Left renal cortex interstitium (tissue), 4 donors: Measurements from ENCODE around the gene IP6K1. TPM values are rescaled to one million over a fixed set of nuclear protein-coding genes. Genes with fewer than 3 reads are reported as not detected.
"Not testable (repeated sequence)": the region's sequence is repeated elsewhere in the genome, so short reads cannot be mapped to it uniquely, and the experiment has no call there.

Experiments used
- DNase-seq, 4 donors: peaks; one replicate each; pipeline ENCODE4 v3.0.0-alpha.2; 2013; ENCODE audit warnings: low read depth in 4 of 4, low spot score in 2 of 4, missing footprints in 1 of 4
- polyA plus RNA-seq, 4 donors: library from polyadenylated mRNA; unstranded; fragments of 120-200 nt; gene quantifications; one replicate each; pipeline ENCODE4 v1.2.1, GENCODE V29; 2013; ENCODE audit not compliant: insufficient read length in 4 of 4

IP6K1 gene
- polyA plus RNA-seq, 4 donors = 43.3 to 54.8 (median 53.4) TPM

- DNase-seq = no peak
Measured at GRCh38 chr3:49772703-49773102, 13.6 kb downstream of the IP6K1 start.

GRCh38 chr3:49771340-49771938 lies 14.9 kb downstream of the IP6K1 start:
- DNase-seq = no peak

DNA sequence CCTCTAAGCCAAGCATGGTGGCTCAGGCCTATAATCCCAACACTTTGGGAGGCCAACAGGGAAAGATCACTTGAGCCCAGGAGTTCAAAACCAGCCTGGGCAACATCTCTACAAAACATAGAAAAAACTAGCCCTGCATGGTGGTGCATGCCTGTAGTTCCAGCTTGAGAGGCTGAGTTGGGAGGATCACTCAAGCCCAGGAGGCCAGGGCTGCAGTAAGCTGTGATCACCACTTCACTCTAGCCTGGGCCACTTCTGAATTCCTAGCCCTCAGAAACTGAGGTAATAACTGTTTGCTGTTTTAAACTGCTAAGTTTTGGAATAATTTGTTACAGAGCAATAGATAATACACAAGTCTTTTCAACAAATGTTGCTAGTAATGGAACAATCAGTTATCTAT lies 16.4 kb downstream of the IP6K1 start:
- no peak for DNase-seq

DNA sequence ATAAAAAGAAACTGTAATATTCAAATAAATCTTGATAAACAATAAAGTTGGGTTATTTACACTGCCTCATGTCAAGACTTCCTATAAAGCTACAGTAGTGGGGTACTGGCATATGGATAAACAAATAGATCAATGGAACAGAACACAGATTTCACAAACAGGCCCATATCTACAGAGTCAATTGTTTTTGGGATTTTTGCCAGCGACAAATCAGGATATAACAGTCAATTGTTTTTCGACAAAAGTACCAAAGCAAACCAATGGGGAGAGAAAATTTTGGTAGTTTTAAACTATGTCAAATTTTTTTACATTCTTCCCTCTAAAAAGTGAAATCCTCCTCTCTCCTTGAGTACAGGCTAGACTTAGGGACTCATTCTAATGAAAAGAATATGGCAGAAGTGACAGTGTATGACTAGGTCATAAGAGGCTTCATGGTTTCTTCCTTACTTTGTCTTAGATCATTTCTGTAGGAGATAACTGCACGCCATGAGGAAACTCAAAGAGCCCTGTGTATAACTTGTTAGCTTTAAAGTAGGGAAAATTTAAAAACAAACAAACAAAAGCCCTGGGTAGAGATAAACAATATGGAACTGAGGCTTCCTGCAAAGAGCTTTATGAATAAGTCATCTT lies 16.9 kb downstream of the IP6K1 start:
- no peak for DNase-seq

DNA sequence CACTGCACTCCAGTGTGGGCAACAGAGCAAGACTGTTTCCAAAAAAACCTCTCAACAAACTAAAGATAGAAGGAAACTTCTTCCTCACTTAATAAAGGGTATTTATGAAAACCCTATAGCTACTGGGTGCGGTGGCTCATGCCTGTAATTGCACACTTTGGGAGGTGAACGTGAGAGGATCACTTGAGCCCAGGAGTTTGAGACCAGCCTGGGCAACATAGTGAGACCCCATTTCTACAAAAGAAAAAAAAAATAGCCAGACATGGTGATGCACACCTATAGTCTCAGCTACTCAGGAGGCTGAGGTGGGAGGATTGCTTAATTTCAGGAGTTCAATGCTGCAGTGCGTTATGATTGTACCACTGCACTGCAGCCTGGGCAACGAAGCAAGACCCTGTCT lies 22.4 kb downstream of the IP6K1 start:
- DNase-seq = no peak

DNA sequence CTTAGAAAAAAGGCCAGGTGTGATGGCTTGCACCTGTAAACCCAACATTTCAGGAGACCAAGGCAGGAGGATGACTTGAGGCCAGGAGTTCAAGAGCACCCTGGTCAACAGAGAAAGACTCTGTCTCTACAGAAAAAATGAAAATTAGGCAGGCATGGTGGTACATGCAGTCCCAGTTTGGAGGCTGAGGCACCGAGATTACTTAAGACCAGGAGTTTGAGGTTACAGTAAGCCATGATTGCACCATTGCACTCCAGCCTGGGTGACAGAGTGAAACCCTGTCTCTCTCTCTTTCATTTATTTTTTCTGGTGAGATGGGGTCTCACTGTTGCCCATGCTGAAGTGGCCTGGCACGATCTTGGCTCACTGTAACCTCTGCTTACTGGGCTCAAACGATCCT lies 24.7 kb downstream of the IP6K1 start:
- no peak for DNase-seq

- DNase-seq = peak in 2 of 4 donors; percentile 5 to 8
Measured at GRCh38 chr3:49759226-49759625, 27.1 kb downstream of the IP6K1 start.

DNA sequence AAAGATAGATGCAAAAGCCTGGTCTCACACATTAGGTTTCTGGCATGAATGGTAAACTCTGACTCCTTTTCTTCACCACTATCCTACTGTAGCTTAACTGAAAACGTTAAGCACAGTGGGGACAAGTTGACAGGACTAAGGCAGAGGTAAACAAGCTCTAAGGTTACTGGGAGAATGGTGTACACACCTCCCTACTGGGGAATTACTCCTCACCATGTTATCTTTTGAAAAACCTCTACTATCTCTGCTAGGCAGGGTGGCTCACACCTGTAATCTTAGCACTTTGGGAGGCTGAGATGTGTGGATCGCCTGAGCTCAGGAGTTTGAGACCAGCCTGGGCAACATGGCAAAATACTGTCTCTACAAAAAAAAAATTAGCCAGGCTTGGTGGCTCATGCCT lies 29.1 kb downstream of the IP6K1 start:
- no peak for DNase-seq

DNA sequence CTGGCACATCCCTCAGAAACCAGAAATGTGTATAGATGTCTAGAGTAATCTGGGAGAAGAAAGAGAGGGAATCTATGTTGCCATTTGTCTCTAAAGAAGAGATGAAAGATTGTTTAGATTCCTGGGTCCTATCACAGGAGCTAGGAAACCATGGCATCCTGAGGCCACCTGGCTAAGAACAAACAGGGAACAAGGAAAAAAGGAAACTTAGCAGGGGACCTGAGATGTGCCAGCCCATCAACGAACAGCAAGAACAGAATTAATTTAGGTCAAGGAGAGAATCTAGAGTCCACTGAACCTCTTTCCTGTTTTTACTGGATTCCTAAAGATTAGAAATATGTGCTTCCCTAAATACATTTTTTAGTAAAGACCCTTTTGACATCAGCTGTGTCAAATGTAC lies 30.3 kb downstream of the IP6K1 start:
- DNase-seq = no peak

GRCh38 chr3:49754536-49754935 lies 31.8 kb downstream of the IP6K1 start:
- DNase-seq = no peak

- DNase-seq = no peak
Measured at GRCh38 chr3:49751501-49751900, 34.8 kb downstream of the IP6K1 start.

GRCh38 chr3:49750056-49750455 lies 36.3 kb downstream of the IP6K1 start:
- DNase-seq = no peak

- not testable (repeated sequence) for DNase-seq
Measured at GRCh38 chr3:49748874-49749273, 37.5 kb downstream of the IP6K1 start.

DNA sequence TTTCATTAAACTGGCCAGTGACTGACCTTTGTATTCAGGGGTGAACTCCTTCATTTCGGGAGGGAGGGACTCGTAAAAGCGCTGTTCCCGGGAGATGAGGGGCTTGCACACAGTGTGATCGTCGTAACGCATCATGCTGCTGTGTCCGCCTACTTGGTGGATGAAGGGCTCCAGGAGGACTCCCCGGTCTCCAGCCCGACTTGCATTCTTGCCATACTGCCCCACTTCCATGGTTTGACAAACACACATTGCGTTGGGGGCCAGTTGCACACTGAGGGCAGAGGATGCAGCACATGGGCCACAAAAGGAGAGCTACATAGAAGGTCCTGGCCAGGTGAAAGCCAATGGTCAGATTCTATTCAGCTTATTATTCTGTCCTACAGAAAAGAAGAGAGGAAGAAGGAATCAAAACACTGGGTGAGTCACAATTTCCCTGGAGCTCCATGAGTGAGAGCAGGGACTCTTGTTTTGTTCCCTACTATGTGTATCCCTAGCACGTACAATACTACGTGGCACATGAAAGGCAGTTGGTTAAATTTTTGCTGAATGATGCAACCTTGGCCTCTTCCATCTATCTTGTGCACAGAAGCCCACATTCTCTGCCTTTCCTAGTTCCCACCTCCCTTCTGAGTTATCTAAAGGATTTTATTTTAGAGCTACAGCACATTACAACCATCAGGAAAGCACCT lies 38.4 kb downstream of the IP6K1 start:
- no peak for DNase-seq

DNA sequence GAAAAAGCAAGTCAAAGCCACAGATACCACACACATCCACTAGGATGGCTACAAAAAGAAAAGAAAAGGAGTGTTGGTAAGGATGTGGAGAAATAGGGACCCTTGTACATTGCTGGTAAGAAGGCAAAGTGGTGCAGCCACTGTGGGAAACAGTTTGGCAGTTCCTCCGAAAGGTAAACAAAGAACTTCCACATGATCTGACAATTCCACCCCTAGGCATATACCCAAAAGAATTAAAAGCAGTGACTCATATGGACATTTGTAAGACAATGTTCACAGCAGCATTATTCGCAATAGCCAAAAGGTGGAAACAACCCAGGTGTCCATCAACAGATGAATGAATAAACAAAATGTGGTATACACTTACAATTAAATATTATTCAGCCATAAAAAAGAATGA lies 40.4 kb downstream of the IP6K1 start:
- no peak for DNase-seq

GRCh38 chr3:49740427-49740826 lies 45.9 kb downstream of the IP6K1 start:
- DNase-seq = no peak

DNA sequence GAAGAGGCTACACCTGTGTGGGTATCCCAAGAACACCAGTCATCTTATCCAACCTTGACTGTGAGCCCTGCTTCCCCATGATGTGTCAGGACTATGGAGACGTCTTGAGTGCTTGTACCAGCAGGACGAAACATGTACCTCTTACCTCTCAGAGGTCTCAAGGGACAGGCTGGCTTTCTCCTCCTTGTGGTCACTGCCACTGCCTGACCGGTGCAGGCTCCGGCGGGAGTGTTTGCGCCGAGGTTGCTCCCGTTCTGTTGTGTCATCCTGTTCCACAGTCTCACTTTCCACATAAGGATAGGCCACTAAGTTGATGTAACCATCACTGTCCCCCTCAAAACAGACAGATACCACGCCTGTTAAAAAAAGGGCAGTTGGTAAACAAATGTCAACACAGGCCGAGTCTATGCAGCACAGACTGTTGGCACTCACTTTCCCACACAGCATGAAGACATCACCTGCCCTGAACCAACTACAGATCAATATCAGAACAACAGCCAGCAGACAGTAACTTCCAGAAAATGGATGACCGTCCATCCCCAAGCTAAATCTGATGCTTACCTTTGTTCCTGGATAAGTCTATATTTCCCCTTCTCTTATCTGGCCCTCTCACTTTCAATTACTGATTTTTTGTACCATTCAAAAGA lies 48.2 kb downstream of the IP6K1 start:
- no peak for DNase-seq

DNA sequence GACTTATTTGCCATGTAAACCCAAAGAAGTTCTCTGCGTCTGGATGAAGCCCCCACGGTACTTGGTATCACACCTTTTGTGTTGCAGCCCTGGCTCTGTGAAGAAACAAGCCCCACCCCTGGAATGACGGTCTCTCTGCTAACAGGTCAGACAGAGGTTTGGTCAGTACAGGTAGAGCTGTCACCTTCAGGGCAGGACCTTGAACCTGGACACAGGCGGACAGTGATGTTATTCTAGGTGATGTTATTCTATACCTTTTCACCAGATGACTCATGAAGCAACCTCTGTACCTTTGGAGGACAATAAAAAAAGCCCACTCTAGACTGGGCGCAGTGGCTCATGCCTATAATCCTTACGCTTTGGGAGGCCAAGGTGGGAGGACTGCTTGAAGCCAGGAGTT lies 51.6 kb downstream of the IP6K1 start:
- no peak for DNase-seq

- DNase-seq = no peak
Measured at GRCh38 chr3:49733551-49733950, 52.8 kb downstream of the IP6K1 start.

DNA sequence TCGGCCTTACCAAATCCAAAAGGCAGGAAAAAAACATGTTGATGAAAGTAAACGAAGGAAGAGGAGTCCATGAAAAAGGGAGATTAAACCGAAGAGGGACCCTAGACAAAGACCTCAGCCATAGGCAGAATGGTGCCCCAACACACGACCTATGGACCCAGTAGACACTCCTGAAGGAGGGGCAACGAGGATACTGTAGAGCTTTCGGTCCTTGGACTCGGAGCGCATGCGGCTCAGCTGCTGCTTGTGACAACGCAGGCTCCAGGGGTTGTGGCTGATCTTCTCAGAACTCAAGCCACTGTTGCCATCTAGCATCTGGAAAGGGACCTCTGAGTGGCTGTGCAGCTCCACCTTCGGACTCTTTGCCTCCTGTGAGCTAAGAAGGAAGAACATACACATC lies 53.7 kb downstream of the IP6K1 start:
- no peak for DNase-seq

DNA sequence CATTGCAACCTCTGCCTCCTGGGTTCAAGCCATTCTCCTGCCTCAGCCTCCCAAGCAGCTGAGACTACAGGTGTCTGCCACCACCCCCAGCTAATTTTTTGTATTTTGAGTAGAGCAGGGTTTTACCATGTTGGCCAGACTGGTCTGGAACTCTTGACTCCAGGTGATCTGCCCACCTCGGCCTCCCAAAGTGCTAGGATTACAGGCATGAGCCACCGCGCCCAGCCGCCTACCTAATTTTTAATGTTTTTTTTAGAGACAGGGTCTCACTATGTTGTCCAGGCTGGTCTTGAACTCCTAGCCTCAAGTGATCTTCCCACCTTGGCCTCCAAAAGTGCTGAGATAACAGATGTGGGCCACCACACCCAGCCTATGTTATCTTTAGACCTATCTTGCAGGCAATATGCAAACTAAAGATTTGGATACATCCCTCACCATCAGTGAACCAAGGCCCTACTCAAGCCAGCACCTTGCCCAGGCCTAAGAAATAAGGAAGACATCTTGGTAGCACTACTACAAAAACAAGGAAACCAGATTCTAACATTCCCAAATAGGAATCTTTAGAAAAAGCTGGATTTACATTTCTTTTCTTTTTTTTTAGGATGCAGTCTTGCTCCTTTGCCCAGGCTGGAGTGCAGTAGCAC lies 56.3 kb downstream of the IP6K1 start:
- no peak for DNase-seq
